ENCODE measurements around the gene GRIK4. TPM values are rescaled to one million over a fixed set of nuclear protein-coding genes. Genes with fewer than 3 reads are reported as not detected.

Gene GRIK4
- total and polyA plus RNA-seq, 2 of the 4 experiments (the other 2 are of a cell fraction), result 0.18 to 0.38 TPM

GRCh38 chr11:120516461-120517389 lies 5.2 kb downstream of the GRIK4 start (continued):
- TF ChIP-seq MAZ (IDR thresholded peaks at IDR 0.05; ENCODE audit: borderline replicate concordance, low read depth, low read length) (no peak), RCOR1 (IDR thresholded peaks at IDR 0.05; ENCODE audit: insufficient replicate concordance, low read length) (no peak), NFE2L2 (IDR thresholded peaks at IDR 0.05; ENCODE audit: low read depth, low read length) (no peak), RAD21 (IDR thresholded peaks at IDR 0.05; ENCODE audit: low read length) (no peak)
